GM21515 (cell line): ENCODE measurements around the gene UNC80.
A peak's percentile ranks its signal among the peaks of the same experiment; 100 is the strongest.

ENCODE experiments used
- ATAC-seq: cut with Tn5 transposase; IDR thresholded peaks from one replicate; pipeline ENCODE4 v1.9.1; 2021; ENCODE audit not compliant: unreplicated experiment

UNC80 gene

GRCh38 chr2:209905691-209906090 lies 134.1 kb downstream of the UNC80 start:
- ATAC-seq = no peak

- ATAC-seq = no peak
These were observed 136.1 kb downstream of the UNC80 start for GRCh38 chr2:209907746-209908145.

- no peak for ATAC-seq
These were observed 136.9 kb downstream of the UNC80 start for GRCh38 chr2:209908511-209908910.

GRCh38 chr2:209911486-209911885 lies 139.9 kb downstream of the UNC80 start:
- ATAC-seq = no peak

- no peak for ATAC-seq
These were observed 142.2 kb downstream of the UNC80 start for GRCh38 chr2:209913786-209914345.

- no peak for ATAC-seq
These were observed 145.6 kb downstream of the UNC80 start for GRCh38 chr2:209917154-209917771.

GRCh38 chr2:209918251-209918650 lies 146.6 kb downstream of the UNC80 start:
- ATAC-seq = no peak

- no peak for ATAC-seq
These were observed 150.5 kb downstream of the UNC80 start for GRCh38 chr2:209922116-209922515.

GRCh38 chr2:209929369-209929768 lies 157.7 kb downstream of the UNC80 start:
- no peak for ATAC-seq

GRCh38 chr2:209933499-209934483 lies 162.2 kb downstream of the UNC80 start:
- ATAC-seq = no peak

GRCh38 chr2:209936106-209936666 lies 164.6 kb downstream of the UNC80 start:
- ATAC-seq = peak; percentile 49

GRCh38 chr2:209937893-209938292 lies 166.3 kb downstream of the UNC80 start:
- no peak for ATAC-seq

GRCh38 chr2:209938906-209939305 lies 167.3 kb downstream of the UNC80 start:
- no peak for ATAC-seq

- no peak for ATAC-seq
These were observed 169.3 kb downstream of the UNC80 start for GRCh38 chr2:209940936-209941335.

GRCh38 chr2:209942426-209942825 lies 170.8 kb downstream of the UNC80 start:
- no peak for ATAC-seq

- ATAC-seq = no peak
These were observed 171.4 kb downstream of the UNC80 start for GRCh38 chr2:209942936-209943605.

- no peak for ATAC-seq
These were observed 172.1 kb downstream of the UNC80 start for GRCh38 chr2:209943776-209944175.

GRCh38 chr2:209946539-209946938 lies 174.9 kb downstream of the UNC80 start:
- no peak for ATAC-seq

GRCh38 chr2:209956271-209956670 lies 184.6 kb downstream of the UNC80 start:
- ATAC-seq = no peak

GRCh38 chr2:209958016-209958415 lies 186.4 kb downstream of the UNC80 start:
- ATAC-seq = no peak

GRCh38 chr2:209960045-209960444 lies 188.4 kb downstream of the UNC80 start:
- ATAC-seq = no peak
